ENCODE results near the gene CDC25C. TPM values are rescaled to one million over a fixed set of nuclear protein-coding genes. Genes with fewer than 3 reads are reported as not detected.
A peak's percentile ranks its signal among the peaks of the same experiment; 100 is the strongest.

CDC25C gene
- total and polyA plus RNA-seq, 9 of the 15 experiments (the other 6 are each of a cell fraction or from before 2014, with no cell fraction given) = 19.1 to 63.7 (median 31.9) TPM

- no peak for TF ChIP-seq AFF1 (IDR thresholded peaks at IDR 0.05; ENCODE audit: low read depth in 1 of 2, partially characterized antibody in 2 of 2)
- no peak for TF ChIP-seq MYBL2 (IDR thresholded peaks at IDR 0.05; ENCODE audit: low read depth)
- no peak for TF ChIP-seq MYBL2 (CRISPR knock-in tag; IDR thresholded peaks at IDR 0.05; ENCODE audit: borderline replicate concordance)
- TF ChIP-seq CXXC5 (CRISPR knock-in tag; IDR thresholded peaks at IDR 0.05) = peak; percentile 56
- TF ChIP-seq PCBP2 (IDR thresholded peaks at IDR 0.05; ENCODE audit: low read depth, low read length, poor library complexity, severe bottlenecking) = no peak
- no peak for TF ChIP-seq ZNF277 (CRISPR knock-in tag; IDR thresholded peaks at IDR 0.05; ENCODE audit: borderline replicate concordance)
- TF ChIP-seq ZNF740 (CRISPR knock-in tag; IDR thresholded peaks at IDR 0.05) = peak; percentile 97
- peak in 1 of 2 experiments; percentile 88; a peak in 2 of 4 replicates for TF ChIP-seq ZNF740 (tag; IDR thresholded peaks at IDR 0.05)
- TF ChIP-seq SIX5 (IDR thresholded peaks at IDR 0.05; ENCODE audit: borderline replicate concordance in 1 of 2, insufficient read depth in 1 of 2, low read depth in 1 of 2, low read length in 2 of 2) = no peak
- TF ChIP-seq ATF3 (IDR thresholded peaks at IDR 0.05) = no peak
- TF ChIP-seq ATF3 (CRISPR knock-in tag; conservative IDR thresholded peaks at IDR 0.05) = no peak
- no peak for TF ChIP-seq TAL1 (IDR thresholded peaks at IDR 0.05)
- peak in 1 of 2 experiments; percentile 65; a peak in 1 of 4 replicates for TF ChIP-seq FOXA3 (CRISPR knock-in tag; conservative IDR thresholded peaks at IDR 0.05 in 1 of 2, IDR thresholded peaks at IDR 0.05 in 1 of 2)
- no peak for TF ChIP-seq U2AF2 (optimal IDR thresholded peaks at IDR 0.05; ENCODE audit: low read depth, low read length)
- TF ChIP-seq ZNF41 (CRISPR knock-in tag; conservative IDR thresholded peaks at IDR 0.05) = no peak
- TF ChIP-seq MXD1 (CRISPR knock-in tag; IDR thresholded peaks at IDR 0.05; ENCODE audit: borderline replicate concordance, poor library complexity, severe bottlenecking) = no peak
- TF ChIP-seq ZFP30 (CRISPR knock-in tag; IDR thresholded peaks at IDR 0.05; ENCODE audit: borderline replicate concordance) = no peak
- no peak for TF ChIP-seq CREM (IDR thresholded peaks at IDR 0.05; ENCODE audit: low read depth)
Measured at GRCh38 chr5:138352722-138353559, 21.3 kb upstream of the CDC25C start (continued).

All from K562 (cell line).